ENCODE measurements around the gene FAT1. TPM values are rescaled to one million over a fixed set of nuclear protein-coding genes. Genes with fewer than 3 reads are reported as not detected.

Gene FAT1
- total RNA-seq, 2 experiments from 2014 or later: under 0.01 to 0.08 TPM

DNA sequence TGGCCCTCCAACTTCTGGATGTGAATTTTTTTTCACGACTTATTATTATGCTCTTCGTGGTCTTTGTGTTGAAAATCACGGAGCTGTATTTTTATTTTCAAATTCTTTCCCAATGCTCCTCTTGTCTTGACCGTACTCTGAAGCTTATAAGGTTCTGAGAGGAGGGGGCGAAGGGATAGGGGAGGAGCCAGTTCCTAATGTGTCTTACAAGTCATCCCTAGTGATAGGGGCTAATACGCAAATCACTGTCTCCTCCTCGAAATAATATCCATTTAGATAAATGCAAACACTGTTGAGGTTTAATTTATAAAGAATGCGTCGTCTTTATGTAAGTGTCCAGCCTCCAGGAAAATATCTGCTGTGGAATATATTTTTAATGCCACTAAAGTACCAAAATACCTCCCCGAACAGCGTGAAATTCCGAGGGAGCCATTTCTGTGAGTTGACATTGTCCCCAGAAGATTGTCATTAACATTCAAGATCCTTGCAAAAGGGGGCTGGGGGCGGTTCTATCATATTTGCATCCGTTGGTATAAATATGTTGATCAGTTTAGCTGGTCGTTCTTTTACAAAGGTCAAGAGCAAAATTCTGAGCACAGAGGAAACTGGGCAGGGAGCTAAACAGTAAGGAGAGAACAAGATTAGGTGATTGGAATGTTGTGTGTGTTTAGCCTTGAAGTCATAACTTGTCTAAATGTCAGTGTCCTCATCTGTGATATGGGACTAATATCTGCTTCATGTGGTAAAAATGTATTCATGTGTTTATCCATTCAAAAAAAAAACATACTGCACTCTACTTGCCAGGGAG lies 3.7 kb upstream of the FAT1 start:
- H4K20me1 ChIP-seq (ENCODE audit: insufficient read depth, low read length): no peaks in the 10 kb centered on the region
- no TSS peak for BruUV-seq (replicated peaks)
- H3K36me3 ChIP-seq (ENCODE audit: insufficient read depth, low read length): no peaks in the 10 kb centered on the region
- CTCF ChIA-PET (ENCODE audit: unreplicated experiment): no interaction called here
- H2AFZ ChIP-seq (ENCODE audit: low read length): no peak overlapping the region
- H3K79me2 ChIP-seq (ENCODE audit: insufficient read depth, low read depth, low read length): no peaks in the 10 kb centered on the region
- no peak overlapping the region for H3K4me3 ChIP-seq (ENCODE audit: low read depth, low read length, poor library complexity, severe bottlenecking)
- H3K27ac ChIP-seq (ENCODE audit: low read depth, low read length, poor library complexity, severe bottlenecking): no peak overlapping the region
- POLR2A ChIA-PET: no interaction called here
- H3K9me2 ChIP-seq (ENCODE audit: insufficient read depth, low read length): no peaks in the 10 kb centered on the region
- H3K9me3 ChIP-seq (ENCODE audit: low read length): no peaks in the 10 kb centered on the region
- TF ChIP-seq EZH2phosphoT487 (IDR thresholded peaks at IDR 0.05; ENCODE audit: borderline replicate concordance, low read depth, low read length): no peak
- TF ChIP-seq, protein P1, sequence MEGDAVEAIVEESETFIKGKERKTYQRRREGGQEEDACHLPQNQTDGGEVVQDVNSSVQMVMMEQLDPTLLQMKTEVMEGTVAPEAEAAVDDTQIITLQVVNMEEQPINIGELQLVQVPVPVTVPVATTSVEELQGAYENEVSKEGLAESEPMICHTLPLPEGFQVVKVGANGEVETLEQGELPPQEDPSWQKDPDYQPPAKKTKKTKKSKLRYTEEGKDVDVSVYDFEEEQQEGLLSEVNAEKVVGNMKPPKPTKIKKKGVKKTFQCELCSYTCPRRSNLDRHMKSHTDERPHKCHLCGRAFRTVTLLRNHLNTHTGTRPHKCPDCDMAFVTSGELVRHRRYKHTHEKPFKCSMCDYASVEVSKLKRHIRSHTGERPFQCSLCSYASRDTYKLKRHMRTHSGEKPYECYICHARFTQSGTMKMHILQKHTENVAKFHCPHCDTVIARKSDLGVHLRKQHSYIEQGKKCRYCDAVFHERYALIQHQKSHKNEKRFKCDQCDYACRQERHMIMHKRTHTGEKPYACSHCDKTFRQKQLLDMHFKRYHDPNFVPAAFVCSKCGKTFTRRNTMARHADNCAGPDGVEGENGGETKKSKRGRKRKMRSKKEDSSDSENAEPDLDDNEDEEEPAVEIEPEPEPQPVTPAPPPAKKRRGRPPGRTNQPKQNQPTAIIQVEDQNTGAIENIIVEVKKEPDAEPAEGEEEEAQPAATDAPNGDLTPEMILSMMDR (conservative IDR thresholded peaks at IDR 0.05; ENCODE audit: low read length): no peak
- H3K4me1 ChIP-seq (ENCODE audit: insufficient read depth, low read length, poor library complexity, severe bottlenecking): no peaks in the 10 kb centered on the region
- no peak for DNase-seq (ENCODE audit: low spot score)
- H3K4me2 ChIP-seq (ENCODE audit: low read length): no peak overlapping the region
- intact Hi-C loops (cut with micrococcal nuclease; ENCODE audit: unreplicated experiment): no loop called here

DNA sequence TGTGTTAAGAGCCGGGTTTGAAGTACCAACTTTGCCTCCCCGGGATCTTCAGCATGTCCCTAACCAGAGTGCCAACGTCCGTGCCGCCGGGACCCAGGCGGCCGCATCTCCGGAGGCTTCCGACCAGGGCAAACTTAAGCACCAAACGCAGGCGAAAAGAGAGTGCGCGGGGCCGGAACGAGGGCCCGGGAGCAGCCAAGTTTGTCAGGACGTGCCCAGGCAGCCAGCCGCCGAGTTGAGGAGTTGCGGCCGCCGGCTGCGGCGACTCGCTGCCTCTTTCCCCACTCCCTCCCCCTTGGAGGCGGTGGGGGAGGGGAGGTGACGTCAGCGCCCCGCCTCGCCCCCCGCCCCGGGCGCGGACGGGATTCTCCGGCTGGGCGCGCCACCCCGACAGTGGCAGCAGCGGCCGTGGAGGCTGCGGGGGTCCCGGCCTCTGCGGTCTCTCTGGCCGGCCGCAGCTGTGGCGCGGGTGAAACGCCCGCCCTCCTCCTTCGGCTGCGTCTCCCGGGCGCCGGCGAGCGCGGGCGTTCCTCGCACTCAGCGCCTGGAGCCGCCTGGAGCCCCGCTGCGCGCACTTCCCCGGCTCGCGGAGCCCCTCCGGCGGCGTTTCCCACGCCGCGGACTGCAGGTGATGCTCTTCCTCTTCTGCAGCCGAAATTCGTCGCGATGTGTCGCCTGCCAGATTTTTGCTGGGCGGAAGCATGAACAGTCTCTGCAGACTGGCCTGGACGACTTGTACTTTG lies 2.9 kb upstream of the FAT1 start:
- H3K9me3 ChIP-seq (ENCODE audit: low read length): no peaks in the 10 kb centered on the region
- no peaks in the 10 kb centered on the region for H3K4me1 ChIP-seq (ENCODE audit: insufficient read depth, low read length, poor library complexity, severe bottlenecking)
- no peak for DNase-seq (ENCODE audit: low spot score)
- H3K9me2 ChIP-seq (ENCODE audit: insufficient read depth, low read length): no peaks in the 10 kb centered on the region
- no peak overlapping the region for H3K4me3 ChIP-seq (ENCODE audit: low read depth, low read length, poor library complexity, severe bottlenecking)
- POLR2A ChIA-PET: no interaction called here
- H4K20me1 ChIP-seq (ENCODE audit: insufficient read depth, low read length): no peaks in the 10 kb centered on the region
- no peak overlapping the region for H3K4me2 ChIP-seq (ENCODE audit: low read length)
- CTCF ChIA-PET (ENCODE audit: unreplicated experiment): no interaction called here
- no TSS peak for BruUV-seq (replicated peaks)
- H2AFZ ChIP-seq (ENCODE audit: low read length): no peak overlapping the region
- H3K79me2 ChIP-seq (ENCODE audit: insufficient read depth, low read depth, low read length): no peaks in the 10 kb centered on the region
- TF ChIP-seq EZH2phosphoT487 (IDR thresholded peaks at IDR 0.05; ENCODE audit: borderline replicate concordance, low read depth, low read length): no peak
- TF ChIP-seq, protein P1 (conservative IDR thresholded peaks at IDR 0.05; ENCODE audit: low read length): no peak
- no peak overlapping the region for H3K27ac ChIP-seq (ENCODE audit: low read depth, low read length, poor library complexity, severe bottlenecking)
- no peaks in the 10 kb centered on the region for H3K36me3 ChIP-seq (ENCODE audit: insufficient read depth, low read length)
- intact Hi-C loops (cut with micrococcal nuclease; ENCODE audit: unreplicated experiment): no loop called here

Data from OCI-LY7 (cell line).